Activated naive CD4-positive, alpha-beta T cell treated with anti-CD3 and anti-CD28 coated beads, Interleukin-2, amount 50 U/mL, for 16 hours (primary cell): ENCODE results near the gene WDPCP.
"Not testable (repeated sequence)": the region's sequence is repeated elsewhere in the genome, so short reads cannot be mapped to it uniquely, and the experiment has no call there.

Experiments
- DNase-seq: peaks from one replicate; pipeline ENCODE4 v3.0.0-alpha.2; 2020

The WDPCP gene

GRCh38 chr2:63096491-63096890 is 491.8 kb downstream of the WDPCP start:
- DNase-seq: no peak

- DNase-seq: no peak
Measured at GRCh38 chr2:63093502-63093901, 494.8 kb downstream of the WDPCP start.

GRCh38 chr2:63092857-63093256 is 495.4 kb downstream of the WDPCP start:
- no peak for DNase-seq

- no peak for DNase-seq
Measured at GRCh38 chr2:63092401-63092800, 495.9 kb downstream of the WDPCP start.

GRCh38 chr2:63086687-63087086 is 501.6 kb downstream of the WDPCP start:
- no peak for DNase-seq

GRCh38 chr2:63081404-63081803 is 506.9 kb downstream of the WDPCP start:
- DNase-seq: no peak

- no peak for DNase-seq
Measured at GRCh38 chr2:63078852-63079606, 509.2 kb downstream of the WDPCP start.

- not testable (repeated sequence) for DNase-seq
Measured at GRCh38 chr2:63074399-63074798, 513.9 kb downstream of the WDPCP start.

- no peak for DNase-seq
Measured at GRCh38 chr2:63073994-63074393, 514.3 kb downstream of the WDPCP start.

GRCh38 chr2:63071664-63072063 is 516.6 kb downstream of the WDPCP start:
- DNase-seq: no peak
